ENCODE results near the gene IL36B.

Gene IL36B

GRCh38 chr2:113088213-113088992, 35.7 kb upstream of the IL36B start:
- H3K27ac ChIP-seq (ENCODE audit: low read depth, low read length) = no peak overlapping the region
- no peak overlapping the region for H3K9ac ChIP-seq (ENCODE audit: low read depth, low read length)
- H3K36me3 ChIP-seq (ENCODE audit: insufficient read depth, low read length) = no peaks in the 10 kb centered on the region
- peaks cover 6% of the 10 kb centered on the region for H3K27me3 ChIP-seq (ENCODE audit: insufficient read depth, low read length)
- no peaks in the 10 kb centered on the region for H3K4me1 ChIP-seq (ENCODE audit: insufficient read depth, low read length)
- H3K9me3 ChIP-seq (ENCODE audit: insufficient read depth, low read depth, low read length) = no peaks in the 10 kb centered on the region
- no peak overlapping the region for H3K4me3 ChIP-seq (ENCODE audit: low read length)

- Histone ChIP-seq H3K9ac (ENCODE audit: low read depth, low read length) (no peak overlapping the region), H3K27me3 (ENCODE audit: insufficient read depth, low read length) (peaks cover 4% of the 10 kb centered on the region), H3K27ac (ENCODE audit: low read depth, low read length) (no peak overlapping the region), H3K4me3 (ENCODE audit: low read length) (no peak overlapping the region), H3K36me3 (ENCODE audit: insufficient read depth, low read length) (no peaks in the 10 kb centered on the region), H3K4me1 (ENCODE audit: insufficient read depth, low read length) (no peaks in the 10 kb centered on the region), H3K9me3 (ENCODE audit: insufficient read depth, low read depth, low read length) (no peaks in the 10 kb centered on the region)
- WGBS = 81% methylated on average over 2 of the region's 2 CpGs
These were observed 32.9 kb upstream of the IL36B start for GRCh38 chr2:113085542-113085941.

- Histone ChIP-seq H3K9ac (ENCODE audit: low read depth, low read length) (no peak overlapping the region), H3K9me3 (ENCODE audit: insufficient read depth, low read depth, low read length) (no peaks in the 10 kb centered on the region), H3K4me1 (ENCODE audit: insufficient read depth, low read length) (no peaks in the 10 kb centered on the region), H3K27ac (ENCODE audit: low read depth, low read length) (no peak overlapping the region), H3K4me3 (ENCODE audit: low read length) (no peak overlapping the region), H3K27me3 (ENCODE audit: insufficient read depth, low read length) (no peaks in the 10 kb centered on the region; the same call in 1 of the 2 replicates), H3K36me3 (ENCODE audit: insufficient read depth, low read length) (no peaks in the 10 kb centered on the region)
- WGBS = 75% methylated on average over 5 of the region's 5 CpGs
These were observed 31.8 kb upstream of the IL36B start for GRCh38 chr2:113084249-113085000.

- Histone ChIP-seq H3K27ac (ENCODE audit: low read depth, low read length) (no peak overlapping the region), H3K9ac (ENCODE audit: low read depth, low read length) (no peak overlapping the region), H3K4me3 (ENCODE audit: low read length) (no peak overlapping the region), H3K27me3 (ENCODE audit: insufficient read depth, low read length) (no peaks in the 10 kb centered on the region), H3K9me3 (ENCODE audit: insufficient read depth, low read depth, low read length) (no peaks in the 10 kb centered on the region), H3K36me3 (ENCODE audit: insufficient read depth, low read length) (no peaks in the 10 kb centered on the region), H3K4me1 (ENCODE audit: insufficient read depth, low read length) (no peaks in the 10 kb centered on the region)
- WGBS = 90% methylated on average over 8 of the region's 8 CpGs
These were observed 30.6 kb upstream of the IL36B start for GRCh38 chr2:113083296-113083695.

GRCh38 chr2:113081488-113082210, 29.0 kb upstream of the IL36B start:
- no peak overlapping the region for H3K27ac ChIP-seq (ENCODE audit: low read depth, low read length)
- no peaks in the 10 kb centered on the region for H3K4me1 ChIP-seq (ENCODE audit: insufficient read depth, low read length)
- H3K4me3 ChIP-seq (ENCODE audit: low read length) = no peak overlapping the region
- H3K9me3 ChIP-seq (ENCODE audit: insufficient read depth, low read depth, low read length) = no peaks in the 10 kb centered on the region
- 84% methylated on average over 2 of the region's 2 CpGs for WGBS
- no peak overlapping the region for H3K9ac ChIP-seq (ENCODE audit: low read depth, low read length)
- H3K27me3 ChIP-seq (ENCODE audit: insufficient read depth, low read length) = no peaks in the 10 kb centered on the region
- H3K36me3 ChIP-seq (ENCODE audit: insufficient read depth, low read length) = no peaks in the 10 kb centered on the region

GRCh38 chr2:113080134-113080533, 27.5 kb upstream of the IL36B start:
- Histone ChIP-seq H3K4me1 (ENCODE audit: insufficient read depth, low read length) (no peaks in the 10 kb centered on the region), H3K36me3 (ENCODE audit: insufficient read depth, low read length) (no peaks in the 10 kb centered on the region), H3K4me3 (ENCODE audit: low read length) (no peak overlapping the region), H3K27ac (ENCODE audit: low read depth, low read length) (no peak overlapping the region), H3K27me3 (ENCODE audit: insufficient read depth, low read length) (no peaks in the 10 kb centered on the region), H3K9me3 (ENCODE audit: insufficient read depth, low read depth, low read length) (no peaks in the 10 kb centered on the region), H3K9ac (ENCODE audit: low read depth, low read length) (no peak overlapping the region)
- WGBS = 42% methylated on average over 8 of the region's 9 CpGs

GRCh38 chr2:113079131-113079530, 26.5 kb upstream of the IL36B start:
- no peak overlapping the region for H3K9ac ChIP-seq (ENCODE audit: low read depth, low read length)
- H3K4me3 ChIP-seq (ENCODE audit: low read length) = no peak overlapping the region
- no peaks in the 10 kb centered on the region for H3K9me3 ChIP-seq (ENCODE audit: insufficient read depth, low read depth, low read length)
- 83% methylated on average over 4 of the region's 4 CpGs for WGBS
- no peaks in the 10 kb centered on the region for H3K27me3 ChIP-seq (ENCODE audit: insufficient read depth, low read length)
- no peaks in the 10 kb centered on the region for H3K36me3 ChIP-seq (ENCODE audit: insufficient read depth, low read length)
- no peaks in the 10 kb centered on the region for H3K4me1 ChIP-seq (ENCODE audit: insufficient read depth, low read length)
- H3K27ac ChIP-seq (ENCODE audit: low read depth, low read length) = no peak overlapping the region

GRCh38 chr2:113078350-113078839, 25.7 kb upstream of the IL36B start:
- WGBS = 81% methylated on average over 6 of the region's 6 CpGs
- Histone ChIP-seq H3K4me3 (ENCODE audit: low read length) (no peak overlapping the region), H3K27me3 (ENCODE audit: insufficient read depth, low read length) (no peaks in the 10 kb centered on the region)

GRCh38 chr2:113077921-113078320, 25.3 kb upstream of the IL36B start:
- no peak overlapping the region for H3K27ac ChIP-seq (ENCODE audit: low read depth, low read length)
- H3K9ac ChIP-seq (ENCODE audit: low read depth, low read length) = no peak overlapping the region
- no peaks in the 10 kb centered on the region for H3K27me3 ChIP-seq (ENCODE audit: insufficient read depth, low read length)
- H3K4me1 ChIP-seq (ENCODE audit: insufficient read depth, low read length) = no peaks in the 10 kb centered on the region
- no peaks in the 10 kb centered on the region for H3K9me3 ChIP-seq (ENCODE audit: insufficient read depth, low read depth, low read length)
- H3K36me3 ChIP-seq (ENCODE audit: insufficient read depth, low read length) = no peaks in the 10 kb centered on the region
- no peak overlapping the region for H3K4me3 ChIP-seq (ENCODE audit: low read length)
- WGBS = 62% methylated on average over 1 of the region's 1 CpG

More at GRCh38 chr2:113078350-113078839, 25.7 kb upstream of the IL36B start:
- H3K9ac ChIP-seq (ENCODE audit: low read depth, low read length) = no peak overlapping the region
- H3K36me3 ChIP-seq (ENCODE audit: insufficient read depth, low read length) = no peaks in the 10 kb centered on the region
- H3K9me3 ChIP-seq (ENCODE audit: insufficient read depth, low read depth, low read length) = no peaks in the 10 kb centered on the region
- no peak overlapping the region for H3K27ac ChIP-seq (ENCODE audit: low read depth, low read length)
- no peaks in the 10 kb centered on the region for H3K4me1 ChIP-seq (ENCODE audit: insufficient read depth, low read length)

- Histone ChIP-seq H3K27ac (ENCODE audit: low read depth, low read length) (no peak overlapping the region), H3K4me1 (ENCODE audit: insufficient read depth, low read length) (no peaks in the 10 kb centered on the region), H3K36me3 (ENCODE audit: insufficient read depth, low read length) (no peaks in the 10 kb centered on the region), H3K9me3 (ENCODE audit: insufficient read depth, low read depth, low read length) (no peaks in the 10 kb centered on the region), H3K9ac (ENCODE audit: low read depth, low read length) (no peak overlapping the region), H3K27me3 (ENCODE audit: insufficient read depth, low read length) (no peaks in the 10 kb centered on the region), H3K4me3 (ENCODE audit: low read length) (no peak overlapping the region)
- 91% methylated on average over 3 of the region's 3 CpGs for WGBS
These were observed 24.4 kb upstream of the IL36B start for GRCh38 chr2:113076954-113077669.
